Activated CD8-positive, alpha-beta memory T cell treated with anti-CD3 and anti-CD28 coated beads, Interleukin-2, amount 10 ng/mL, durations not matched to agents 7 days and 5 days (primary cell): ENCODE measurements around the gene CEP170B. TPM values are rescaled to one million over a fixed set of nuclear protein-coding genes. Genes with fewer than 3 reads are reported as not detected.

Source experiments
- ATAC-seq: fragments of 150-1000 bp; cut with Tn5 transposase; one replicate; pipeline ENCODE4 v1.10.0; 2021; ENCODE audit warnings: moderate library complexity
- CTCF ChIA-PET: fragments of 350-600 bp; sonication (Branson Sonifier 250); formaldehyde crosslinking; loops from one replicate; lab custom pipeline; 2021; ENCODE audit warnings: antibody characterized with exemption; lab: Charles Lee
- DNase-seq: peaks from one replicate; pipeline ENCODE4 v3.0.0-alpha.2; 2020
- H3K27ac Mint-ChIP-seq: one replicate; pipeline ENCODE4 v1.8.0; 2021; ENCODE audit warnings: mild to moderate bottlenecking, mixed read lengths
- H3K27me3 Mint-ChIP-seq: one replicate; pipeline ENCODE4 v1.8.0; 2021; ENCODE audit warnings: mixed read lengths
- H3K36me3 Mint-ChIP-seq: one replicate; pipeline ENCODE4 v1.8.0; 2021; ENCODE audit warnings: mild to moderate bottlenecking, mixed read lengths
- H3K4me1 Mint-ChIP-seq: one replicate; pipeline ENCODE4 v1.8.0; 2021; ENCODE audit warnings: mixed read lengths
- H3K4me3 Mint-ChIP-seq: one replicate; pipeline ENCODE4 v1.8.0; 2021; ENCODE audit warnings: mild to moderate bottlenecking, moderate library complexity, mixed read lengths
- H3K9me3 Mint-ChIP-seq: one replicate; pipeline ENCODE4 v1.8.0; 2022; ENCODE audit warnings: low read depth, mixed read lengths
- total RNA-seq, 2 experiments: library from RNA; stranded (reverse); gene quantifications; one replicate each; pipeline ENCODE4 v1.2.3, GENCODE V29; 2021

CEP170B gene
- total RNA-seq, 2 experiments from 2014 or later, result 4.6 to 8.5 TPM

DNA sequence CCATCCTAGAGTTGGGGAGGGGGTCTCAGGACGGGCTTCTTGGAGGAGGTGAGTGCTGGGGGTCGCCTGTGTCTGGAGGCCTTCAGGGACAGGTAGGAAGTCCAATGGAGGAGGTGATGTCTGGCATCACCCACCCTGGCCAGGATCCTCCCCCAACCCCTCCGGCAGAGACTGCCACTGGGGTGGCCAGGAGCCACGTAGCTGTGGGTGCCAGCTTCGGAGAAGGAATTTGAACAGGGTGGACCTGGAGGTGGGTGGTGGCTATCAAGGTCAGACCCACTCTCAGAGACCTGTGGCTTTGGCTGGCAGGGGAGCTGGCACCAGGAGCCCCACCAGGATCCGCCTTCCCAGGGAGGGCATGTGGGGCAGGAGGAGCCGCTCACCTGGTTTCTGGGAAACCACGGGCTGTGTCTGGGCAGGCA lies 9.1 kb downstream of the CEP170B start:
- no peaks in the 10 kb centered on the region for H3K27me3 Mint-ChIP-seq
- DNase-seq (no peak), ATAC-seq (no peak)
- no peak overlapping the region for H3K27ac Mint-ChIP-seq
- CTCF ChIA-PET, result no interaction called here
- H3K36me3 Mint-ChIP-seq, result no peaks in the 10 kb centered on the region
- no peaks in the 10 kb centered on the region for H3K4me1 Mint-ChIP-seq
- H3K9me3 Mint-ChIP-seq, result no peaks in the 10 kb centered on the region
- H3K4me3 Mint-ChIP-seq, result no peak overlapping the region

DNA sequence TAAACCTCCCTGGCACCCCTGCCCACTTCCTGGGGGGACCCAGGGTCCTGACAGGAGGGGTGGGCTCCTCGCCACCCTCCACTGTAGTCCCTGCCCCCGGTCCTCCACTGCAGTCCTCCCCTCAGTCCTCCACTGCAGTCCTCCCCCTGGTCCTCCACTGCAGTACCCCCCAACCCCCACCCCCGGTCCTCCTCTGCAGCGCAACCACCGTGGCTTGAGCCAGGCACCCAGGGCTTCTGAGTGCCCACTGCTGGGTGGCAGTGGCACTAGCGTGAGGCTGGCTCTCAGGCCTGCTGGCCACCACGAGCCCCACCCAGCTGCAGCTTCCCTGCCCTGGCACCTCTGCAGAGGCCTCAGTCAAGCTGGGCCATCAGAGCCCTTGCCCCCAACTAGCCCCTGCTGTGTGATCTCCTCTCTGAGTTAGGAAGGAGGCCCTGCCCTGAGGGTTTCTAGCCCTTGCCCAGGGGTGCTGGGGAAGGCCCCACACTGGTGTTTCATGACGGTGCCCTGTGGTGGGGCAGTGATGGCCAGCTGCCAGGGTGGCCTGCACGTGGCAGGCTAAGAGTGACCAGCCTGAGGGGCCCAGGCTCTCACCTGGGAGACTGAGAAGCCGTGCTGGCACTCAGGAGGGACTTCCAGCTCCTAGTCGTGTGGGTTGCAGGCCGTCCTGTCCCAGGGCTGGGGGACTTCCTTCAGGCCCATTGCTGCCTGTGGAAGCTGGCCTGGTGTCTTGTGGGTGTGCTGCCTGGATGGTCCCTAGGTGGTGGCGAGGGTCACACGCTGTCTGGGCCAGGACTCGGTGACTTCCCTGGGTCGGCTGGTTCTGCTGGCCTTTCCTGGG lies 9.7 kb downstream of the CEP170B start:
- CTCF ChIA-PET, result no interaction called here
- no peak for ATAC-seq
- Mint-ChIP-seq H3K4me3 (no peak overlapping the region), H3K27ac (no peak overlapping the region), H3K9me3 (no peaks in the 10 kb centered on the region), H3K36me3 (no peaks in the 10 kb centered on the region), H3K27me3 (no peaks in the 10 kb centered on the region), H3K4me1 (no peaks in the 10 kb centered on the region)
- no peak for DNase-seq

DNA sequence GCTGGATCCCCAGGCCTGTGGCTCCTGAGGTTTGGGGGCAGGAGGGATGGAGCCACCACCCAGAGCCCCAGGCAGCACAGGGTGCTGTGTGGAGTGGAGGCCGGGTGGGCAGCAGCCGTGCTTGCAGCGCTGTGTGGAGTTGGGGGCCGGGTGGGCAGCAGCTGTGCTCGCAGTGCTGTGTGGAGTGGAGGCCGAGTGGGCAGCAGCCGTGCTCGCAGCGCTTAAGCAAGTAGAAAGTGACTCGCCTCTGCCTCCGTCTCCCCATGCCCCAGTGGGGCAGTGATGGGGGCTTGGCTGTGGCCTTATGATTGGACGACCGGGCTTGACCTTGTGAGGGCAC lies 10.3 kb downstream of the CEP170B start:
- H3K27ac Mint-ChIP-seq, result no peak overlapping the region
- CTCF ChIA-PET, result interaction anchor here (1.2 kb wide), 1 partner anchor 49 kb away, joined by 4 read pairs; no protein-coding TSS in a partner anchor
- no peaks in the 10 kb centered on the region for H3K9me3 Mint-ChIP-seq
- no peaks in the 10 kb centered on the region for H3K27me3 Mint-ChIP-seq
- H3K4me1 Mint-ChIP-seq, result no peaks in the 10 kb centered on the region
- H3K36me3 Mint-ChIP-seq, result no peaks in the 10 kb centered on the region
- no peak for ATAC-seq
- no peak for DNase-seq
- H3K4me3 Mint-ChIP-seq, result no peak overlapping the region

DNA sequence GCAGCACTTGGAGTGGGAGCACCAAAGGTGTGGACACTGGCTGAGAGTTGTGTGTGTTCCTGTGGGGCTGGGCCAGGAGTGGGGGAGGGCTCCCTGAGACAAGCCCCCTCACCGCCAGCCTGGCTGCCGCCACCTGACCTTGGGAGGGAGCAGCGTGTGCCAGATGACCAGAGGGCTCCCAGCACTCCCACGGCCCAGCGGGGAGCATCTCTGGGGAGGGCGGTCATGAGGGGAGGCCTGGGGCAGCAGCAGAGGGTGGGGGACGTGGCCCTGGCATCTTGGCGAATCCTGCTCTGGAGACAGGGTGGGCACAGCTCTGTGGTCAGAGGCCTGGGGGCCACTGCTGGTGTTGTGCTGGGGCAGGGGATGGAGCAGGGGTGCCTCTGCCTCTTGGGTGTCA lies 10.7 kb downstream of the CEP170B start:
- no peaks in the 10 kb centered on the region for H3K4me1 Mint-ChIP-seq
- no peak overlapping the region for H3K27ac Mint-ChIP-seq

DNA sequence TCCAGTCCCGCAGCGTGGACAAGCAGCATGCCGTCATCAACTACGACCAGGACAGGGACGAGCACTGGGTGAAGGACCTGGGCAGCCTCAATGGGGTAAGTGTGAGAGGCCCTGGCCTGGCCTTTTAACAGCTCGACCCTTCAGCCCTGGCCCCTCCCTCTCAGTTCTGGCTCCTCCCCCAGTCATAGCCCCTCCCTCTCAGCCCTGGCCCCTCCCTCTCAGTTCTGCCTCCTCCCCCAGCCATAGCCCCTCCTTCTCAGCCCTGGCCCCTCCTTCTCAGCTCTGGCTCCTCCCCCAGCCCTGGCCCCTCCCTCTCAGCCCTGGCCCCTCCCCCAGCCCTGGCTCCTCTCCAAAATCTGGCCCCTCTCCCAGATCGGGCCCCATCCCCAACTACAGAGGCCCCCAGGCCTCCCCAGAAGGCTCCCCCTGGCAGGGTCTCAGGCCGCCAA lies 11.2 kb downstream of the CEP170B start:
- Mint-ChIP-seq H3K27ac (no peak overlapping the region), H3K27me3 (no peaks in the 10 kb centered on the region)

More for the DNA sequence above, 10.7 kb downstream of the CEP170B start:
- H3K36me3 Mint-ChIP-seq, result no peaks in the 10 kb centered on the region
- DNase-seq (no peak), ATAC-seq (no peak)
- CTCF ChIA-PET, result interaction anchor here (1.2 kb wide), 1 partner anchor 49 kb away, joined by 4 read pairs; no protein-coding TSS in a partner anchor
- no peaks in the 10 kb centered on the region for H3K9me3 Mint-ChIP-seq
- no peaks in the 10 kb centered on the region for H3K27me3 Mint-ChIP-seq
- no peak overlapping the region for H3K4me3 Mint-ChIP-seq

DNA sequence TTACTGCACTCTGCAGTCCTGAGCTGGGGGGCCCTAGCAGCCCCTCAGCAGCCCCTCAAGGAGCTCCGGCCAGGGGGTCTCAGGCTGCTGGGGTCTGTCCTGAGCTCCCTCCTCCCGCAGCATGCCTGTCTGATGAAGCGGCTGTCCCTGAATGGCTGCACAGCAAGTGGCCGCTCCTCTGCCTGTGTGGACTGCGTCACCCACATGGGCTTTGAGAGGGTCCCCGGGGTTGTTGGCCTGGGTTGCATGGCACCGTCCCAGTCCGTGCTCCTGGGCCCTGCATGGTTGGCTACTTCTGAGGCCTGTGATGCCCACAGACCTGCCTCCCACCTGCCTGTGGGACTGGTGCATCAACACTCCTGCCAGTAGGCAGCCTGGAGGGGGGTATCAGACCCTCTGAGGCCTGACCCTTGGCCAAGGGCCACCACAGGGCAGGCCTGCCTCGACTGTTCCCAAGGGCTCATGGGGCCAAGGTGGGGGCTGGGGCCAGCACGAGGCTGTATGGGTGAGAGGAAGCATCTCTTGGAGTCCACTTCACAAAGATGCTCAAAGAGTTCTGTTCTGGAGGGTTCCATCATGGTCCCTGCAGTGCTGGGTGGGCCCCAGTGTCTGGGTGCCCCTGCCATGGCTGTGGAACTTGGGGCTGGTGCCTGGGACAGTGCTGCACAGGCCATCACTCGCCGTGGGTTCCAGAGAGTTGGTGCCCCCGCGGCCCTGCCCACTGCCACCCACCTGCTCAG lies 12.2 kb downstream of the CEP170B start:
- no peak for DNase-seq
- Mint-ChIP-seq H3K9me3 (no peaks in the 10 kb centered on the region), H3K27ac (no peak overlapping the region), H3K4me3 (no peak overlapping the region), H3K36me3 (no peaks in the 10 kb centered on the region), H3K4me1 (no peaks in the 10 kb centered on the region), H3K27me3 (no peaks in the 10 kb centered on the region)
- CTCF ChIA-PET, result no interaction called here
- no peak for ATAC-seq

More for the DNA sequence above, 11.2 kb downstream of the CEP170B start:
- CTCF ChIA-PET, result interaction anchor here (1.2 kb wide), 1 partner anchor 50 kb away, joined by 4 read pairs; no protein-coding TSS in a partner anchor
- ATAC-seq (peak; percentile 82), DNase-seq (peak; percentile 55)
- H3K36me3 Mint-ChIP-seq, result no peaks in the 10 kb centered on the region
- no peaks in the 10 kb centered on the region for H3K9me3 Mint-ChIP-seq
- no peak overlapping the region for H3K4me3 Mint-ChIP-seq
- H3K4me1 Mint-ChIP-seq, result no peaks in the 10 kb centered on the region

DNA sequence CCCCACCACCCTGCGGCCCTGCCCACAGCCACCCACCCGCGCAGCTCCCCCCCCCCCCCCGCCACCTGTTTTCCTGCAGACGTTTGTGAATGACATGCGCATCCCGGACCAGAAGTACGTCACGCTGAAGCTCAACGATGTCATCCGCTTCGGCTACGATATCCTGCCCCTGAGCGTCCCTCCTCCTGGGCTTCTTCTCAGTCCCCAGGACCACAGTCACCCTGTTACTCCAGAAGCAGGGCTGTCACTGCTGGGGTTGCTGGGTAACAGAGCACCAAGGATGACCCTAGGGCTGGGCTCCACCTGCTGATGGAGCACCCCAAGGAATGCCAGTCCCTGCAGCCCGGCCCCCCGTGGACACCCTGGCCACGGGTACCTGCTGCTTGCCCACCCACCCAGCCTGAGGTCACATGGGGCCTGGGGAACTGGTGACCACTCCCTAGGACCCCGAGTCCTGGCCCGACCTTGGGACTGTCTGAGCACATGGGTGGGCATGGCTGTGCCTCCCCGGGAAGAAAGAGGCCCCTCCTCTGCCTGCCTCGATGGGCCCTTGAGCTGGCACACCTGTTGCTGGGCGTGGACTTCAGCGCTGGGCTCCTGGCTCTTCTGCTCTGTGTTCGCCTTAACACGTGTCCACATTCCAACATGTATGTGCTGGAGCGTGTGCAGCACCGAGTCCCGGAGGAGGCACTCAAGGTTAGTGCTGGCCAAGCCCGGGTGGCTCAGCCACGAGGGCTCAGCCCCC lies 12.9 kb downstream of the CEP170B start:
- H3K27me3 Mint-ChIP-seq, result no peaks in the 10 kb centered on the region
- H3K27ac Mint-ChIP-seq, result no peak overlapping the region
- no peaks in the 10 kb centered on the region for H3K4me1 Mint-ChIP-seq
- no peaks in the 10 kb centered on the region for H3K36me3 Mint-ChIP-seq
- CTCF ChIA-PET, result no interaction called here
- no peak overlapping the region for H3K4me3 Mint-ChIP-seq
- no peak for ATAC-seq
- no peak for DNase-seq
- H3K9me3 Mint-ChIP-seq, result no peaks in the 10 kb centered on the region

DNA sequence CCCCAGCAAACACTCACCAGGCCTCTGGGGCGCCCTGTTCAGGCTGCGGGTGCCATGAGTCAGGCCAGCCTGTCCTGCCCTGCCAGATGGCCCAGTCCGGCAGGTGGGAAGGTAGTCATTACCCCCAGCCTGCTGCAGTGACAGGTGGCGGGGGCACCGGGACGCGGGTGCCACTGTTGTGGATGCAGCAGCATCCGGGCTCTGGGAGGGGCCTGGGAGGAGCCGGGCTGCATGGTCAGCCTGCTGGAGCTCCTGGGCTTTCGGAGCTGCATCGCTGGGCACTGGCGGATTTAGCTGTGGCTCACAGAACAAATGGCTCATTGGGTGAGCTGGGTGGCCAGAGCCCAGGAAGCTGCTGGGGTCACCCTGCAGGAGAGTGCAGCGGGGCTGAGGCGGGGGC lies 13.5 kb downstream of the CEP170B start:
- DNase-seq (no peak), ATAC-seq (no peak)
- Mint-ChIP-seq H3K36me3 (no peaks in the 10 kb centered on the region), H3K9me3 (no peaks in the 10 kb centered on the region), H3K27me3 (no peaks in the 10 kb centered on the region), H3K4me3 (no peak overlapping the region), H3K27ac (no peak overlapping the region), H3K4me1 (no peaks in the 10 kb centered on the region)
- CTCF ChIA-PET, result interaction anchor here (0.8 kb wide), 1 partner anchor 52 kb away, joined by 3 read pairs; no protein-coding TSS in a partner anchor

DNA sequence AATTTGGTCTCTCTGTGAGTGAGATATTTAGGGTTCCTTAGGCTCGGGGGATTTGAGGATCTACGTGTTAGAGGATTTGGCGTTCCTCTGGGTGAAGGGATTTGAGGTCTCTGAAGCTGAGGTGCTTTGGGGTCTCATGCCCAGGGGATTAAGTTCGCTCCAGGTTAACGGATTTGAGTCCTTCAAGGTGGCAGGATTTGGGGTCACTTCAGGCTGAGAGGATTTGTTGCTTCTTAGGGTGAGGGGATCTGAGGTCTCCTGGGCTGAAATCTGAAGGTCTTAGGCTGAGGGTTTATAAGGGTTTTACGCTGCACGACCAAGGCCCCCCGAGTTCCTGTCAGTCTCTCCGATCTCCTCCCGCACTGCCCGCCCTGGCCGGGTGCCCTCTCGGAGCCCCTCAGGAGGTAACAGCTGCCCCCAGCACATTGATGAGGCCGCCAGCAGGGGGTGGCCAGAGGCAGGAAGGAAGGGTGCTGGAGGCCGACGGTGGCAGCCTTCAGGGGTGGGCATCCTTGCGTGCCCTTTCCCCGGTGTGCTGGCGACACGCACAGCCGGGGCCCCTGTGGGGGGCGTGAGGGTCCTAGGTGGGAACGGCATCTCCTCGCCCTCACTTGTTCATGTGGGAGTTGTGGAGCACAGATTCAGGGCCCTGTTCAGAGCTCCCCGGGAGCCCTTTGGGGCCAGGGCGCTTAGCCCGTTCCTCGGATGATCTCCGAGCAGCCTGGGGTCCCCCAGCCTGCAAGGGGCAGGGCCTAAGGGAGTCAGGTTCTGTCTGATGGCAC lies 14.3 kb downstream of the CEP170B start:
- DNase-seq (no peak), ATAC-seq (no peak)
- no peaks in the 10 kb centered on the region for H3K4me1 Mint-ChIP-seq
- CTCF ChIA-PET, result interaction anchor here (0.8 kb wide), 1 partner anchor 53 kb away, joined by 3 read pairs; no protein-coding TSS in a partner anchor
- H3K27me3 Mint-ChIP-seq, result no peaks in the 10 kb centered on the region
- H3K9me3 Mint-ChIP-seq, result no peaks in the 10 kb centered on the region
- H3K4me3 Mint-ChIP-seq, result no peak overlapping the region
- H3K27ac Mint-ChIP-seq, result no peak overlapping the region
- H3K36me3 Mint-ChIP-seq, result no peaks in the 10 kb centered on the region

DNA sequence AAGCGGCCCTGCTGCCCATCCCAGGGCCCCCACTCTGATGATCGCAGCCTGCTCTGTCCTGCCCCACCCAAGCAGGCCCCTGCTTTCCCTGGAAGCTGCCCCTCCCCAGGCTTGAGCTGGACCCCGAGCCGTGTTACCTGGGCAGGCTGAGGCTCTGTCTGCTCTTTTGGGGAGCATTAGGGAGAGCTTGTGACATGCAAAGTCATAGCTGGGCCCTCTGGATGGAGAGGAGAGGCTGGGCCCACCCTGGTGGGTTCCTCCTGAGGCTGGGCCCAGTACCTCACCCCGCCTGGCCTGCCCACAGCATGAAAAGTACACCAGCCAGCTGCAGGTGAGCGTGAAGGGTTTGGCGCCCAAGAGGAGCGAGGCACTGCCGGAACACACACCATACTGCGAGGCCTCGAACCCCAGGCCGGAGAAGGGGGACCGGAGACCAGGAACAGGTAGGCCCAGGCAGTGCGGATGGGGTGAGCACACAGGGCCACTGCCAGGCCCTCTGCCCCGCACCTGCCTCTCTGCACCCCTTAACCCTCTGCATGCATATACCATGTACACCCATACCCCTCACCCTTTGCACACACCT lies 15.0 kb downstream of the CEP170B start:
- no peak overlapping the region for H3K4me3 Mint-ChIP-seq
- ATAC-seq (no peak), DNase-seq (no peak)
- no peak overlapping the region for H3K27ac Mint-ChIP-seq
- H3K36me3 Mint-ChIP-seq, result no peaks in the 10 kb centered on the region
- no peaks in the 10 kb centered on the region for H3K27me3 Mint-ChIP-seq
- H3K4me1 Mint-ChIP-seq, result no peaks in the 10 kb centered on the region
- CTCF ChIA-PET, result no interaction called here
- H3K9me3 Mint-ChIP-seq, result no peaks in the 10 kb centered on the region

DNA sequence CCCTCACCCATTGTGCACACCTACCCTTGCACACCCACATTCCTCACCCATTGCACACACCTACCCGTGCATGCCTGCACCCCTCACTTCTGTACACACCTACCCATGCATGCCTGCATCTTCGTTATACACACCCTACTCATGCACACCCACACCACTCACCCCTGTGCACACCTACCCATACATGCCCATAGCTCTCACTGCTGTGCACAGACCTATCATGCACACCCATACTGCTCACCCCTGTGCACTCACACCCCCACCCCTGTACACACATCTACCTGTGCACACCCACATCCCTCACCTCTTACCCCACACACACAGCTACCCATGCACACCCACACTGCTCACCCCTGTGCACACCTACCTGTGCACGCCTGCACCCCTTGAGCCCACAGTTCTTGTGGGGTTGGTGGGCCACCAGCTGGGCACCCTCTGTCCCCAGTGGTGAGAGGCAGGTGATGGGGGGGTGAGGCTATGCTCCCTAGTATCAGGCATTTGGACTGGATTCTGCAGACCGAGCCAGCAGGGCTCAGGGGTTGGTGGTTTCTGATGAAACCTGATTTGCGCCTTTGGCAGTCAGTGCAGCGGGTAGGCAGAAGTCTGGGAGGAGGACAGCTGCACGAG lies 15.6 kb downstream of the CEP170B start:
- CTCF ChIA-PET, result no interaction called here
- Mint-ChIP-seq H3K27me3 (no peaks in the 10 kb centered on the region), H3K9me3 (no peaks in the 10 kb centered on the region), H3K36me3 (no peaks in the 10 kb centered on the region), H3K4me3 (no peak overlapping the region), H3K4me1 (no peaks in the 10 kb centered on the region), H3K27ac (no peak overlapping the region)
- DNase-seq (no peak), ATAC-seq (no peak)

DNA sequence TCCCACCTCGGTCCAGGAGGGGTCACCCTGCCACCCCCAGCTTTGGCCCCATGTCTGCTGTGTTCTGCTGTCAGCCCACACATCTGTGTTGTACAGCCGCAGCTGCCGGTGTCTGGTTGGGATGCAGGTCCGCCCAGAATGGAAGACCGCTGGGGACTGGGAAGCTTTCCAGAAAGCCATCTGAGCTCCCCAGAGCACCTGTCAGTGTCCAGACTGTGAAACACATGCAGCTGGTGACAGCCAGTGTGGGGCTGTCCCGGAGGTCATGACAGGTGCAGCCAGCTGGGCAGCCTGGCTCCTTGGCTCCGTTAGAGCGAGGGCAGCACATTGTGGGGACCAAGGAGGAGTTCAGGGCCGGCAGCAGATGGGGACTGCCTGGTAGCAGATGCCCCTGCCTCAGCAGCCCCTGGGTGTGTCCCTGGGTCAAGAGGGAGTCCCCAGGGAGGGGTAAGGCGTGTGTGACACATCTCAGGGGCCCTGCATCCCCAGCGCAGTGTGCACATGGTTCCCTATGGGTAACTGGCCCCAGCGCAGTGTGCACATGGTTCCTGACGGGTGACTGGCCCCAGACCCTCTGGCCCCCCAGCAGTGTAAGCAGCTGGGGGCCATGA lies 16.4 kb downstream of the CEP170B start:
- no peaks in the 10 kb centered on the region for H3K27me3 Mint-ChIP-seq
- no peak for DNase-seq
- H3K4me3 Mint-ChIP-seq, result no peak overlapping the region
- no peak overlapping the region for H3K27ac Mint-ChIP-seq
- H3K9me3 Mint-ChIP-seq, result no peaks in the 10 kb centered on the region
- no peaks in the 10 kb centered on the region for H3K4me1 Mint-ChIP-seq
- CTCF ChIA-PET, result no interaction called here
- no peaks in the 10 kb centered on the region for H3K36me3 Mint-ChIP-seq
- no peak for ATAC-seq
